Heart right ventricle (tissue), 16 donors: ENCODE results near the gene TMC2. TPM values are rescaled to one million over a fixed set of nuclear protein-coding genes. Genes with fewer than 3 reads are reported as not detected.

ENCODE experiments used
- ATAC-seq, 8 donors: fragments of 200-7000 bp; cut with Tn5 transposase; one replicate each; pipeline ENCODE4 v1.9.1; 2020; ENCODE audit warnings: mild to moderate bottlenecking in 8 of 8, moderate library complexity in 8 of 8, moderate number of reproducible peaks in 1 of 8
- DNase-seq, 2 donors: peaks; one replicate each; pipeline ENCODE4 v3.0.0-alpha.2; 2020
- H3K27ac ChIP-seq, 10 donors: fragments of 200-600 bp; sonication (generic) in 2 of 10; one replicate each; pipeline versions ENCODE4 v1.5.0 to v1.8.0; 2020 to 2022; ENCODE audit warnings: mild to moderate bottlenecking in 3 of 10
- H3K27me3 ChIP-seq, 7 donors: fragments of 200-600 bp; one replicate each; pipeline ENCODE4 v1.8.0; 2021 to 2022; ENCODE audit warnings: mild to moderate bottlenecking in 2 of 7
- H3K36me3 ChIP-seq, 9 donors: fragments of 200-600 bp; sonication (generic) in 1 of 9; one replicate each; pipeline versions ENCODE4 v1.5.0 to v1.8.0; 2020 to 2022; ENCODE audit warnings: mild to moderate bottlenecking in 2 of 9
- H3K4me1 ChIP-seq, 9 donors: fragments of 200-600 bp; sonication (generic) in 1 of 9; one replicate each; pipeline versions ENCODE4 v1.5.0 to v1.8.0; 2020 to 2022; ENCODE audit warnings: mild to moderate bottlenecking in 4 of 9
- H3K4me3 ChIP-seq, 10 donors: fragments of 200-600 bp; sonication (generic) in 2 of 10; one replicate each; pipeline versions ENCODE4 v1.5.0 to v1.8.0; 2020 to 2022; ENCODE audit warnings: mild to moderate bottlenecking in 7 of 10, moderate library complexity in 2 of 10
- H3K9me3 ChIP-seq, 11 donors: fragments of 200-600 bp in 10 of 11; sonication (generic) in 2 of 11; one replicate each; pipeline versions ENCODE4 v1.5.0 to v1.8.0; 2013 to 2022; ENCODE audit warnings: mild to moderate bottlenecking in 2 of 11, control low read depth in 1 of 11, moderate library complexity in 1 of 11
- CTCF ChIP-seq, 9 donors: fragments of 200-600 bp; sonication (generic) in 2 of 9; IDR thresholded peaks; one replicate each; pipeline versions ENCODE4 v1.5.0 to v1.8.0; 2021 to 2022; ENCODE audit warnings: antibody characterized with exemption in 9 of 9, mild to moderate bottlenecking in 5 of 9, moderate library complexity in 1 of 9
- WGBS, 2 donors: extraction: QIAGEN DNeasy Blood & Tissue Kit; methylation state at CpG; one replicate each; pipeline ENCODE4 v1.1.7; 2013; ENCODE audit warnings: inconsistent platforms in 1 of 2; 5-methylcytosine and 5-hydroxymethylcytosine counted together
- intact Hi-C, 10 donors: fragments of 100-400 bp; cut with DNase I; formaldehyde crosslinking; loops; one replicate each; pipeline versions ENCODE4 v1.11.1 to v1.14.2; 2022
- polyA plus RNA-seq, 2 donors: library from polyadenylated mRNA; stranded (reverse); fragments of 200-250 nt; gene quantifications; one replicate each; pipeline ENCODE4 v1.2.3, GENCODE V29; 2013
- total RNA-seq, 10 donors: library from RNA; stranded (reverse); fragmentation: NEBNext Ultra II Directional in 3 of 10; extraction: Animal tissue kit (Norgen Biotek cat#: 25700) in 3 of 10; gene quantifications; one replicate each; pipeline versions ENCODE4 v1.2.1 to v1.2.4, GENCODE V29; 2021 to 2023
- donor health status: Arrhythmogenic right ventricular cardiomyopathy.
- donor health status: ischemic (EF 13 %, LVEDD 7.1; RV severe dilation, severe dysfunction).
- donor health status: healthy with polysubstance abuse.
- donor health status: DM: no; HTN: yes; CAD: no.
- donor health status: DM: no; HTN: no; CAD: no.
- donor health status: ischemic (EF 25% LVEDD 6.9; RV normal size, moderate dysfunction).
- donor health status: ischemic (EF 25% LVEDD 5.7; RV mildly dilated, moderate dysfunction).
- donor health status: healthy.
- donor health status: DM: yes; HTN: yes; CAD: no.
- donor health status: Ischemic cardiomyopathy.
- donor health status: ischemic (EF 35%, LVEDD 5.7; RV mildly dilated, moderate dysfunction).
- donor health status: nonischemic (EF 11% LVEDD 7.7; RV severe dilation, severe dysfunction).
- donor health status: DM: yes; HTN: yes; CAD: no.
- donor health status: PGD.
- donor health status: ischemic (EF 29% LVEDD 5.4; RV normal size, mild dysfunction).
- donor health status: nonischemic (EF 23%, LVEDD 6.1; RV moderate dilation, normal function).

TMC2 gene
- total and polyA plus RNA-seq, 12 donors, result 0.20 TPM; not detected in 11

- intact Hi-C loops, result no loop called here
- Histone ChIP-seq H3K27me3 (peaks cover 9 to 96% (median 84%) of the 10 kb centered on the region in 7 donors), H3K4me1 (peaks cover 0 to 11% (median 8%) of the 10 kb centered on the region in 9 donors), H3K27ac (no peak overlapping the region), H3K4me3 (peak overlapping the region in 3 of 10 donors; percentile 7 to 31 (median 14)), H3K36me3 (no peaks in the 10 kb centered on the region), H3K9me3 (no peaks in the 10 kb centered on the region)
- ATAC-seq (no peak), DNase-seq (no peak)
- WGBS, 2 donors, result 37 to 45% methylated on average over 3 of the region's 3 CpGs
- no peak for TF ChIP-seq CTCF (IDR thresholded peaks at IDR 0.05)
These were observed 22.9 kb downstream of the TMC2 start for GRCh38 chr20:2559279-2559626.

- no peak for DNase-seq
- peaks cover 9 to 97% (median 80%) of the 10 kb centered on the region in 7 donors for H3K27me3 ChIP-seq
- peak in 1 of 8 donors; percentile 49 for ATAC-seq
These were observed 23.3 kb downstream of the TMC2 start for GRCh38 chr20:2559651-2560050.

GRCh38 chr20:2563116-2563515 is 26.7 kb downstream of the TMC2 start:
- no peak overlapping the region for H3K27ac ChIP-seq
- no peaks in the 10 kb centered on the region for H3K36me3 ChIP-seq
- peaks cover 6 to 96% (median 78%) of the 10 kb centered on the region in 7 donors for H3K27me3 ChIP-seq
- 68 to 71% methylated on average over 8 of the region's 8 CpGs for WGBS, 2 donors
- intact Hi-C loops, result no loop called here
- no peak for TF ChIP-seq CTCF (IDR thresholded peaks at IDR 0.05)
- H3K9me3 ChIP-seq, result no peaks in the 10 kb centered on the region
- ATAC-seq (no peak), DNase-seq (no peak)
- peaks cover 0 to 11% (median 8%) of the 10 kb centered on the region in 9 donors for H3K4me1 ChIP-seq
- no peak overlapping the region for H3K4me3 ChIP-seq

More at GRCh38 chr20:2559651-2560050, 23.3 kb downstream of the TMC2 start:
- intact Hi-C loops, result no loop called here
- H3K9me3 ChIP-seq, result no peaks in the 10 kb centered on the region
- H3K27ac ChIP-seq, result no peak overlapping the region
- 62 to 74% methylated on average over 5 of the region's 5 CpGs for WGBS, 2 donors
- peaks cover 0 to 11% (median 8%) of the 10 kb centered on the region in 9 donors for H3K4me1 ChIP-seq
- TF ChIP-seq CTCF (IDR thresholded peaks at IDR 0.05), result no peak
- no peaks in the 10 kb centered on the region for H3K36me3 ChIP-seq
- no peak overlapping the region for H3K4me3 ChIP-seq

- peaks cover 0 to 93% (median 73%) of the 10 kb centered on the region in 7 donors for H3K27me3 ChIP-seq
- intact Hi-C loops, result no loop called here
- WGBS, 2 donors, result 63 to 73% methylated on average over 4 of the region's 4 CpGs
- H3K4me1 ChIP-seq, result no peaks in the 10 kb centered on the region
- no peak for TF ChIP-seq CTCF (IDR thresholded peaks at IDR 0.05)
- DNase-seq (no peak), ATAC-seq (no peak)
- no peak overlapping the region for H3K27ac ChIP-seq
- no peak overlapping the region for H3K4me3 ChIP-seq
- H3K9me3 ChIP-seq, result no peaks in the 10 kb centered on the region
- H3K36me3 ChIP-seq, result no peaks in the 10 kb centered on the region
These were observed 28.0 kb downstream of the TMC2 start for GRCh38 chr20:2564406-2564805.
